DND-41 (cell line): Measurements from ENCODE around the gene DUS3L.

Source experiments
- ATAC-seq: fragments of 200-7000 bp; cut with Tn5 transposase; 3 replicates; pipeline ENCODE4 v1.9.1; 2021; ENCODE audit warnings: low read depth; ENCODE audit not compliant: insufficient read depth
- DNase-seq: peaks from one replicate; pipeline ENCODE4 v3.0.0-alpha.2; 2020
- H2AFZ ChIP-seq: 2 replicates; pipeline ENCODE4 v1.6.0; 2012; ENCODE audit warnings: low read depth, low read length
- H3K27ac ChIP-seq: 2 replicates; pipeline ENCODE4 v1.5.1; 2012; ENCODE audit warnings: low read length, inconsistent platforms
- H3K27me3 ChIP-seq: fragments of 200-600 bp; sonication (generic); 2 replicates; pipeline ENCODE4 v1.6.0; 2012; ENCODE audit warnings: low read length, mild to moderate bottlenecking, inconsistent platforms; ENCODE audit not compliant: insufficient read depth, poor library complexity
- H3K36me3 ChIP-seq: 2 replicates; pipeline ENCODE4 v1.5.1; 2012; ENCODE audit warnings: low read length, inconsistent platforms; ENCODE audit not compliant: insufficient read depth
- H3K4me1 ChIP-seq: 2 replicates; pipeline ENCODE4 v1.5.1; 2012; ENCODE audit warnings: mild to moderate bottlenecking, low read length; ENCODE audit not compliant: insufficient read depth
- H3K4me2 ChIP-seq: 2 replicates; pipeline ENCODE4 v1.6.0; 2012; ENCODE audit warnings: mild to moderate bottlenecking, moderate library complexity, low read length, inconsistent platforms; ENCODE audit not compliant: insufficient read depth
- H3K4me3 ChIP-seq, 2 experiments: fragments of 200-600 bp in 1 of 2; shearing (Covaris generic) in 1 of 2; 2 replicates each; pipeline ENCODE4 v1.5.1; 2012 to 2016; ENCODE audit warnings: inconsistent platforms in 2 of 2, low read length in 2 of 2, mild to moderate bottlenecking in 2 of 2, low read depth in 1 of 2, moderate library complexity in 1 of 2
- H3K79me2 ChIP-seq: 2 replicates; pipeline ENCODE4 v1.6.0; 2012; ENCODE audit warnings: low read length, inconsistent platforms; ENCODE audit not compliant: insufficient read depth
- H3K9ac ChIP-seq: 2 replicates; pipeline ENCODE4 v1.6.0; 2012; ENCODE audit warnings: low read depth, mild to moderate bottlenecking, inconsistent platforms, low read length, moderate library complexity
- H3K9me3 ChIP-seq: 2 replicates; pipeline ENCODE4 v1.5.1; 2012; ENCODE audit warnings: low read length, moderate library complexity, mild to moderate bottlenecking, inconsistent platforms; ENCODE audit not compliant: insufficient read depth, severe bottlenecking
- H4K20me1 ChIP-seq: 2 replicates; pipeline ENCODE4 v1.6.0; 2012; ENCODE audit warnings: low read length; ENCODE audit not compliant: insufficient read depth
- EZH2 ChIP-seq: IDR thresholded peaks from 3 replicates; pipeline ENCODE4 v1.6.1; 2012; ENCODE audit warnings: borderline replicate concordance, low read depth, mild to moderate bottlenecking, moderate library complexity, low read length, inconsistent platforms; ENCODE audit not compliant: severe bottlenecking
- TF ChIP-seq, protein P1 (sequence below): IDR thresholded peaks from 2 replicates; pipeline ENCODE4 v1.5.1; 2012; ENCODE audit warnings: borderline replicate concordance, low read length, moderate library complexity, mild to moderate bottlenecking; ENCODE audit not compliant: poor library complexity, severe bottlenecking; ENCODE audit errors: extremely low read depth

DUS3L gene

GRCh38 chr19:5808120-5808816 lies 17.3 kb upstream of the DUS3L start:
- TF ChIP-seq, protein P1, sequence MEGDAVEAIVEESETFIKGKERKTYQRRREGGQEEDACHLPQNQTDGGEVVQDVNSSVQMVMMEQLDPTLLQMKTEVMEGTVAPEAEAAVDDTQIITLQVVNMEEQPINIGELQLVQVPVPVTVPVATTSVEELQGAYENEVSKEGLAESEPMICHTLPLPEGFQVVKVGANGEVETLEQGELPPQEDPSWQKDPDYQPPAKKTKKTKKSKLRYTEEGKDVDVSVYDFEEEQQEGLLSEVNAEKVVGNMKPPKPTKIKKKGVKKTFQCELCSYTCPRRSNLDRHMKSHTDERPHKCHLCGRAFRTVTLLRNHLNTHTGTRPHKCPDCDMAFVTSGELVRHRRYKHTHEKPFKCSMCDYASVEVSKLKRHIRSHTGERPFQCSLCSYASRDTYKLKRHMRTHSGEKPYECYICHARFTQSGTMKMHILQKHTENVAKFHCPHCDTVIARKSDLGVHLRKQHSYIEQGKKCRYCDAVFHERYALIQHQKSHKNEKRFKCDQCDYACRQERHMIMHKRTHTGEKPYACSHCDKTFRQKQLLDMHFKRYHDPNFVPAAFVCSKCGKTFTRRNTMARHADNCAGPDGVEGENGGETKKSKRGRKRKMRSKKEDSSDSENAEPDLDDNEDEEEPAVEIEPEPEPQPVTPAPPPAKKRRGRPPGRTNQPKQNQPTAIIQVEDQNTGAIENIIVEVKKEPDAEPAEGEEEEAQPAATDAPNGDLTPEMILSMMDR, result no peak
- no peak for TF ChIP-seq EZH2
- Histone ChIP-seq H3K4me1 (peaks cover 15% of the 10 kb centered on the region), H3K36me3 (no peaks in the 10 kb centered on the region), H4K20me1 (no peaks in the 10 kb centered on the region; the same call in 1 of the 2 replicates), H3K4me3 (no peak overlapping the region), H3K79me2 (no peaks in the 10 kb centered on the region), H3K27me3 (peaks cover 5% of the 10 kb centered on the region), H3K9me3 (no peaks in the 10 kb centered on the region), H2AFZ (no peak overlapping the region), H3K4me2 (no peak overlapping the region), H3K9ac (no peak overlapping the region), H3K27ac (no peak overlapping the region)
- DNase-seq, result no peak
- no peak for ATAC-seq

GRCh38 chr19:5806905-5807304 lies 15.9 kb upstream of the DUS3L start:
- TF ChIP-seq, protein P1, result no peak
- TF ChIP-seq EZH2, result no peak
- Histone ChIP-seq H3K4me2 (no peak overlapping the region), H2AFZ (no peak overlapping the region), H3K4me1 (peaks cover 16% of the 10 kb centered on the region), H3K79me2 (no peaks in the 10 kb centered on the region), H3K36me3 (no peaks in the 10 kb centered on the region), H3K27me3 (peaks cover 5% of the 10 kb centered on the region), H3K9me3 (no peaks in the 10 kb centered on the region), H4K20me1 (no peaks in the 10 kb centered on the region), H3K9ac (no peak overlapping the region), H3K27ac (no peak overlapping the region), H3K4me3 (no peak overlapping the region)
- ATAC-seq, result no peak
- no peak for DNase-seq

GRCh38 chr19:5806133-5806489 lies 15.1 kb upstream of the DUS3L start:
- no peak overlapping the region for H3K27ac ChIP-seq
- no peaks in the 10 kb centered on the region for H3K9me3 ChIP-seq
- H3K4me2 ChIP-seq, result no peak overlapping the region
- no peak for DNase-seq
- H3K27me3 ChIP-seq, result peaks cover 5% of the 10 kb centered on the region
- H3K9ac ChIP-seq, result no peak overlapping the region
- TF ChIP-seq, protein P1, result no peak
- TF ChIP-seq EZH2, result no peak
- H3K4me1 ChIP-seq, result peaks cover 16% of the 10 kb centered on the region
- H3K79me2 ChIP-seq, result no peaks in the 10 kb centered on the region
- ATAC-seq, result no peak
- H3K4me3 ChIP-seq, result no peak overlapping the region
- no peak overlapping the region for H2AFZ ChIP-seq
- H4K20me1 ChIP-seq, result no peaks in the 10 kb centered on the region
- H3K36me3 ChIP-seq, result no peaks in the 10 kb centered on the region
